Suprapubic skin (tissue), 4 donors: ENCODE results near the gene PLOD2.

Experiments
- POLR2A ChIP-seq, 2 donors: fragments of 450-650 bp; IDR thresholded peaks; one replicate each; pipeline ENCODE4 v1.6.1; 2017; ENCODE audit warnings: antibody characterized with exemption in 2 of 2, mild to moderate bottlenecking in 2 of 2, moderate library complexity in 2 of 2
- POLR2AphosphoS5 ChIP-seq, 3 donors: sonication (generic); formaldehyde crosslinking; IDR thresholded peaks; one replicate each; pipeline ENCODE4 v1.6.1; 2017; ENCODE audit warnings: antibody characterized with exemption in 3 of 3
- TF ChIP-seq, protein P1 (sequence below), 2 donors: fragments of 200-600 bp in 1 of 2; fragments of 450-650 bp in 1 of 2; sonication (generic) in 1 of 2; IDR thresholded peaks; one replicate each; pipeline ENCODE4 v1.5.1; 2016 to 2019; ENCODE audit warnings: antibody characterized with exemption in 2 of 2, mild to moderate bottlenecking in 1 of 2, moderate library complexity in 1 of 2

DNA sequence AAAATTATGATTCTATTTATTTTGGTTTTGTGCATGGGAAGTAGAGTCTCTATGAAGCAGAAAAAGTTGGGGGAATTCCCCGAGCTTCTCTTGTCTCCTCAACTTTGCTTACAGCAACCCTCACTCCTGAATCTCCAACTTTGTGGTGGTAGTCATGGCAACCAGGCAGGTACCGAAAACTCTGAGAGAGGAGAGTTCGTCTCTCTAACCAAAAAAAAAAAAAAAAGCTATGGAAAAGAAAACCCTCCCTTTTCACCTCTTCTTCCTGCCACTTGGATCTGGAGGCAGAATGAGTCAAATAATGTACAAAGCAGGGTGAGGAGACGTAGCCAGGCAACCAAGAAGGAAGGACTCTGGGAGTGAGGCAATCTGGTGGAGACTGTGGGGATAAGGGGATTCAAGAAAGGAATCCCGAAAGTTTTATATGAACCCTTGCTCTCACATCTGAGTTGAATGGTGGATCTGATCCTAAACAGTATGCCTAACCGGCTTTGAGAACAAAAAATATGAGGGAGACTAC, 108.1 kb downstream of the PLOD2 start:
- TF ChIP-seq, protein P1, sequence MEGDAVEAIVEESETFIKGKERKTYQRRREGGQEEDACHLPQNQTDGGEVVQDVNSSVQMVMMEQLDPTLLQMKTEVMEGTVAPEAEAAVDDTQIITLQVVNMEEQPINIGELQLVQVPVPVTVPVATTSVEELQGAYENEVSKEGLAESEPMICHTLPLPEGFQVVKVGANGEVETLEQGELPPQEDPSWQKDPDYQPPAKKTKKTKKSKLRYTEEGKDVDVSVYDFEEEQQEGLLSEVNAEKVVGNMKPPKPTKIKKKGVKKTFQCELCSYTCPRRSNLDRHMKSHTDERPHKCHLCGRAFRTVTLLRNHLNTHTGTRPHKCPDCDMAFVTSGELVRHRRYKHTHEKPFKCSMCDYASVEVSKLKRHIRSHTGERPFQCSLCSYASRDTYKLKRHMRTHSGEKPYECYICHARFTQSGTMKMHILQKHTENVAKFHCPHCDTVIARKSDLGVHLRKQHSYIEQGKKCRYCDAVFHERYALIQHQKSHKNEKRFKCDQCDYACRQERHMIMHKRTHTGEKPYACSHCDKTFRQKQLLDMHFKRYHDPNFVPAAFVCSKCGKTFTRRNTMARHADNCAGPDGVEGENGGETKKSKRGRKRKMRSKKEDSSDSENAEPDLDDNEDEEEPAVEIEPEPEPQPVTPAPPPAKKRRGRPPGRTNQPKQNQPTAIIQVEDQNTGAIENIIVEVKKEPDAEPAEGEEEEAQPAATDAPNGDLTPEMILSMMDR (IDR thresholded peaks at IDR 0.05): no peak
- TF ChIP-seq POLR2A (IDR thresholded peaks at IDR 0.05): no peak
- TF ChIP-seq POLR2AphosphoS5 (IDR thresholded peaks at IDR 0.05): no peak
